K562 (cell line): ENCODE data around the gene NHSL2. TPM values are rescaled to one million over a fixed set of nuclear protein-coding genes. Genes with fewer than 3 reads are reported as not detected.

Source experiments
- ATAC-seq: fragments of 200-7000 bp; cut with Tn5 transposase; 3 replicates; pipeline ENCODE4 v1.9.1; 2020; ENCODE audit warnings: moderate library complexity
- BruUV-seq: library from RNA; stranded (reverse); fragments of 400-500 nt; replicated peaks from 2 replicates; lab custom pipeline; 2021; lab: Mats Ljungman, UMichigan
- CTCF ChIA-PET: fragments of 300-600 bp; formaldehyde crosslinking; extraction: SDS; loops from one replicate; lab custom pipeline; 2021; ENCODE audit warnings: low intra/inter-chr PET ratio; lab: Yijun Ruan, JAX
- POLR2A ChIA-PET: fragments of 300-600, 350-650 bp; sonication (Branson Sonifier 250); formaldehyde crosslinking; extraction: SDS; loops from one replicate; lab custom pipeline; 2021; ENCODE audit warnings: antibody characterized with exemption, inconsistent platforms; lab: Yijun Ruan, JAX
- DNase-seq, 4 experiments: peaks; one replicate each; pipeline versions ENCODE4 v3.0.0 to v3.0.0-alpha.2; 2011 to 2018; ENCODE audit warnings: low spot score in 3 of 4, mixed read lengths in 3 of 4; ENCODE audit errors: extremely low read depth in 1 of 4
- FAIRE-seq: peaks from 2 replicates; lab custom pipeline; 2011; peaks lifted over from hg19 to GRCh38; lab: Jason Lieb, UNC
- H2AFZ ChIP-seq: 2 replicates; pipeline ENCODE4 v1.6.0; 2011; ENCODE audit warnings: low read depth, low read length, control low read depth, inconsistent platforms
- H3K27ac ChIP-seq: fragments of 200-600 bp; 3 replicates; pipeline ENCODE4 v1.8.0; 2011; ENCODE audit warnings: low read depth, mild to moderate bottlenecking, control low read depth, inconsistent platforms, low read length, moderate library complexity, mixed read lengths; ENCODE audit errors: extremely low read depth
- H3K27me3 ChIP-seq, 2 experiments: fragments of 300-600 bp in 1 of 2; 2 replicates in 1 of 2; 3 replicates in 1 of 2; pipeline versions ENCODE4 v1.6.0 to v1.8.0; 2011; ENCODE audit warnings: inconsistent platforms in 2 of 2, low read length in 2 of 2, mild to moderate bottlenecking in 1 of 2, mixed read lengths in 1 of 2, moderate library complexity in 1 of 2; ENCODE audit not compliant: control insufficient read depth in 2 of 2, insufficient read depth in 2 of 2
- H3K36me3 ChIP-seq: fragments of 300-600 bp; 3 replicates; pipeline ENCODE4 v1.8.0; 2011; ENCODE audit warnings: mild to moderate bottlenecking, low read length, inconsistent platforms; ENCODE audit not compliant: control insufficient read depth, insufficient read depth
- H3K4me1 ChIP-seq, 2 experiments: fragments of 200-600 bp in 1 of 2; replicated peaks in 1 of 2; 2 replicates in 1 of 2; 3 replicates in 1 of 2; pipeline versions ENCODE4 v1.5.1 to v1.8.0; 2011; ENCODE audit warnings: inconsistent platforms in 2 of 2, low read length in 2 of 2, mild to moderate bottlenecking in 1 of 2, mixed read lengths in 1 of 2, moderate library complexity in 1 of 2; ENCODE audit not compliant: control insufficient read depth in 2 of 2, insufficient read depth in 2 of 2
- H3K4me2 ChIP-seq: 2 replicates; pipeline ENCODE4 v1.6.1; 2011; ENCODE audit warnings: low read length, control low read depth, inconsistent platforms, mixed read lengths; ENCODE audit not compliant: insufficient read depth
- H3K4me3 ChIP-seq: fragments of 200-600 bp; sonication (generic), shearing (Covaris generic); 2 replicates; pipeline ENCODE4 v1.5.1; 2016; ENCODE audit warnings: control low read depth, inconsistent platforms
- H3K79me2 ChIP-seq: fragments of 200-600 bp; 3 replicates; pipeline ENCODE4 v1.8.0; 2011; ENCODE audit warnings: low read length, inconsistent platforms; ENCODE audit not compliant: control insufficient read depth, insufficient read depth
- H3K9ac ChIP-seq, 2 experiments: 2 replicates each; pipeline versions ENCODE4 v1.6.0 to v1.6.1; 2011; ENCODE audit warnings: low read depth in 2 of 2, low read length in 2 of 2, control low read depth in 1 of 2, inconsistent platforms in 1 of 2, mild to moderate bottlenecking in 1 of 2, mixed read lengths in 1 of 2; ENCODE audit not compliant: insufficient read depth in 1 of 2
- H3K9me1 ChIP-seq: one replicate; pipeline ENCODE4 v1.6.0; 2011; ENCODE audit warnings: inconsistent platforms, mild to moderate bottlenecking, low read length, moderate library complexity; ENCODE audit not compliant: control insufficient read depth, insufficient read depth
- H3K9me3 ChIP-seq: replicated peaks from 2 replicates; pipeline ENCODE4 v1.5.1; 2011; ENCODE audit warnings: low read depth, low read length, inconsistent platforms; ENCODE audit not compliant: control insufficient read depth, insufficient read depth
- H4K20me1 ChIP-seq: replicated peaks from 2 replicates; pipeline ENCODE4 v1.6.1; 2011; ENCODE audit warnings: low read length, inconsistent platforms, mixed read lengths; ENCODE audit not compliant: control insufficient read depth, insufficient read depth
- ARHGAP35 ChIP-seq: fragments of 450-650 bp; IDR thresholded peaks from 2 replicates; pipeline ENCODE4 v1.6.1; 2018; ENCODE audit not compliant: partially characterized antibody
- ARID1B ChIP-seq: fragments of 450-650 bp; IDR thresholded peaks from 2 replicates; pipeline ENCODE4 v1.6.1; 2016; ENCODE audit warnings: antibody characterized with exemption, mild to moderate bottlenecking, inconsistent platforms
- CBFA2T3 ChIP-seq: fragments of 450-650 bp; IDR thresholded peaks from 2 replicates; pipeline ENCODE4 v1.6.1; 2017
- FOXA1 ChIP-seq: fragments of 450-650 bp; IDR thresholded peaks from 2 replicates; pipeline ENCODE4 v1.6.1; 2016; ENCODE audit warnings: mild to moderate bottlenecking, borderline replicate concordance
- GTF2F1 ChIP-seq: IDR thresholded peaks from 2 replicates; pipeline ENCODE4 v1.6.1; 2011; ENCODE audit warnings: low read depth, low read length, improper control_type of control experiment
- HIVEP1 ChIP-seq: fragments of 250-450 bp; sonication (Bioruptor Pico); IDR thresholded peaks from 2 replicates; pipeline ENCODE4 v1.4.0; 2020; ENCODE audit warnings: mild to moderate bottlenecking
- RBFOX2 ChIP-seq: fragments of 200-400 bp; formaldehyde crosslinking; IDR thresholded peaks from 2 replicates; pipeline ENCODE4 v1.6.1; 2017; ENCODE audit warnings: low read depth, mild to moderate bottlenecking, low read length, moderate library complexity
- SIN3B ChIP-seq: fragments of 450-650 bp; IDR thresholded peaks from 2 replicates; pipeline ENCODE4 v1.6.1; 2017; ENCODE audit warnings: low read depth, mild to moderate bottlenecking, moderate library complexity
- SPI1 ChIP-seq: IDR thresholded peaks from 2 replicates; pipeline ENCODE4 v1.6.1; 2011; ENCODE audit warnings: low read depth, low read length, control low read depth, borderline replicate concordance
- XRCC5 ChIP-seq: fragments of 200-400 bp; formaldehyde crosslinking; IDR thresholded peaks from 2 replicates; pipeline ENCODE4 v1.6.1; 2017; ENCODE audit warnings: low read depth, mild to moderate bottlenecking, low read length
- ZC3H4 ChIP-seq: sonication (generic); formaldehyde crosslinking; IDR thresholded peaks from 2 replicates; pipeline ENCODE4 v1.9.0; 2021; ENCODE audit warnings: missing genetic modification reagents, borderline replicate concordance
- WGBS: fragments of 100-300 bp; shearing (Covaris generic); methylation state at CpG from one replicate; pipeline ENCODE4 v1.1.6; 2016; ENCODE audit warnings: low coverage, mixed read lengths; ENCODE audit not compliant: insufficient coverage; ENCODE audit errors: missing lambda C conversion rate; 5-methylcytosine and 5-hydroxymethylcytosine counted together
- in situ Hi-C: fragments of 300-500 bp; cut with MboI; formaldehyde crosslinking; loops from 4 replicates; pipeline ENCODE4 v1.15.0; 2018; ENCODE audit warnings: inconsistent platforms, mixed read lengths
- intact Hi-C: fragments of 100-400 bp; cut with micrococcal nuclease; formaldehyde crosslinking; loops from 2 replicates; pipeline ENCODE4 v1.14.2; 2022
- polyA plus RNA-seq, 8 experiments: library from polyadenylated mRNA; depleted of rRNA in 4 of 8; stranded (reverse) in 5 of 8; unstranded in 3 of 8; fragments of >200 nt; fragmentation: Nextera tagmentation in 2 of 8; fragmentation: Illumina TruSeq in 1 of 8; extraction: Ambion mirVana in 2 of 8; extraction: Trizol in 1 of 8; gene quantifications; 2 replicates each; pipeline versions ENCODE4 v1.2.1 to v1.2.3, GENCODE V29; 2011 to 2014; ENCODE audit warnings: inconsistent platforms in 1 of 8, missing spikeins in 1 of 8
- total RNA-seq, 7 experiments: library from RNA; depleted of rRNA in 6 of 7; stranded (reverse); fragments of >200 nt in 6 of 7; fragmentation: Illumina TruSeq in 2 of 7; extraction: Trizol in 2 of 7; gene quantifications; 2 replicates each; pipeline versions ENCODE4 v1.2.1 to v1.2.3, GENCODE V29; 2011 to 2021; ENCODE audit warnings: low replicate concordance in 1 of 7
- TF ChIP-seq, protein P1 (sequence below): sonication (generic); formaldehyde crosslinking; IDR thresholded peaks from 2 replicates; pipeline ENCODE4 v1.8.1; 2023; ENCODE audit warnings: mild to moderate bottlenecking, missing genetic modification reagents
- TF ChIP-seq, protein P2 (sequence below): fragments of 250-450 bp; sonication (Bioruptor Pico); IDR thresholded peaks from 2 replicates; pipeline ENCODE4 v1.8.0; 2022; ENCODE audit warnings: inconsistent platforms
- TF ChIP-seq, protein P3 (sequence below): fragments of 450-650 bp; formaldehyde crosslinking; IDR thresholded peaks from 2 replicates; pipeline ENCODE4 v1.4.0; 2020; ENCODE audit warnings: mild to moderate bottlenecking

The NHSL2 gene
- total and polyA plus RNA-seq, 9 of the 15 experiments (the other 6 are each of a cell fraction or from before 2014, with no cell fraction given), result 0.02 TPM; not detected in 8

DNA sequence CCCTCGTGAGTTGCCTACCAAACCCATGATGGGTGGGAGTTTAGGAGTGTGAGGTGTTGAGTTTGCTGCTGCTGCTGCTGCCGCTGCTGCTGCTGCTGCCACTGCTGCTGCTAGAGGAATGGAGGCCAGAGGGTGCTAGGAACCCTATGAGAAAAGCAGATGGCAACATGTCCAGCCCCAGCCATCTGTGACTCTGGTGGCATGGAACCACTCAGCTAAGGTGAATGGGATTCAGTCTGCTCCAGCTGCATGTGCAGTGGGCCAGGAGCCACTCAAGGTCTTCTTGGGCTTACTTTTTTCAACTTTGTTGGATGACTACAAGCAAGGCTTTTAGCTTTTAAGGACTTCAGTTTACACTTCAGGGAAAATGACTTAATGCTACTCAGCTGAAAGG lies 117.3 kb downstream of the NHSL2 start:
- Histone ChIP-seq H3K9me3 (no peaks in the 10 kb centered on the region), H3K4me1 (no peaks in the 10 kb centered on the region), H3K4me3 (no peak overlapping the region), H3K4me2 (no peak overlapping the region), H3K27ac (no peak overlapping the region), H3K27me3 (no peaks in the 10 kb centered on the region; a peak in 1 of 5 replicates), H3K9ac (no peak overlapping the region), H3K36me3 (no peaks in the 10 kb centered on the region), H2AFZ (no peak overlapping the region), H3K9me1 (no peaks in the 10 kb centered on the region), H3K79me2 (no peaks in the 10 kb centered on the region), H4K20me1 (no peaks in the 10 kb centered on the region)
- in situ Hi-C loops (no loop called here), intact Hi-C loops (no loop called here)
- DNase-seq (no peak), ATAC-seq (no peak), FAIRE-seq (no peak)
- ChIA-PET POLR2A (no interaction called here), CTCF (no interaction called here)
- BruUV-seq, result no TSS peak
- TF ChIP-seq GTF2F1 (no peak), SPI1 (no peak), ZC3H4 (CRISPR knock-in tag) (no peak), HIVEP1 (CRISPR knock-in tag) (no peak), ARHGAP35 (no peak), XRCC5 (no peak), FOXA1 (no peak), CBFA2T3 (no peak), RBFOX2 (no peak), ARID1B (no peak), SIN3B (no peak)
- TF ChIP-seq, protein P1, sequence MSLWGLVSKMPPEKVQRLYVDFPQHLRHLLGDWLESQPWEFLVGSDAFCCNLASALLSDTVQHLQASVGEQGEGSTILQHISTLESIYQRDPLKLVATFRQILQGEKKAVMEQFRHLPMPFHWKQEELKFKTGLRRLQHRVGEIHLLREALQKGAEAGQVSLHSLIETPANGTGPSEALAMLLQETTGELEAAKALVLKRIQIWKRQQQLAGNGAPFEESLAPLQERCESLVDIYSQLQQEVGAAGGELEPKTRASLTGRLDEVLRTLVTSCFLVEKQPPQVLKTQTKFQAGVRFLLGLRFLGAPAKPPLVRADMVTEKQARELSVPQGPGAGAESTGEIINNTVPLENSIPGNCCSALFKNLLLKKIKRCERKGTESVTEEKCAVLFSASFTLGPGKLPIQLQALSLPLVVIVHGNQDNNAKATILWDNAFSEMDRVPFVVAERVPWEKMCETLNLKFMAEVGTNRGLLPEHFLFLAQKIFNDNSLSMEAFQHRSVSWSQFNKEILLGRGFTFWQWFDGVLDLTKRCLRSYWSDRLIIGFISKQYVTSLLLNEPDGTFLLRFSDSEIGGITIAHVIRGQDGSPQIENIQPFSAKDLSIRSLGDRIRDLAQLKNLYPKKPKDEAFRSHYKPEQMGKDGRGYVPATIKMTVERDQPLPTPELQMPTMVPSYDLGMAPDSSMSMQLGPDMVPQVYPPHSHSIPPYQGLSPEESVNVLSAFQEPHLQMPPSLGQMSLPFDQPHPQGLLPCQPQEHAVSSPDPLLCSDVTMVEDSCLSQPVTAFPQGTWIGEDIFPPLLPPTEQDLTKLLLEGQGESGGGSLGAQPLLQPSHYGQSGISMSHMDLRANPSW (CRISPR knock-in tag), result no peak
- TF ChIP-seq, protein P2, sequence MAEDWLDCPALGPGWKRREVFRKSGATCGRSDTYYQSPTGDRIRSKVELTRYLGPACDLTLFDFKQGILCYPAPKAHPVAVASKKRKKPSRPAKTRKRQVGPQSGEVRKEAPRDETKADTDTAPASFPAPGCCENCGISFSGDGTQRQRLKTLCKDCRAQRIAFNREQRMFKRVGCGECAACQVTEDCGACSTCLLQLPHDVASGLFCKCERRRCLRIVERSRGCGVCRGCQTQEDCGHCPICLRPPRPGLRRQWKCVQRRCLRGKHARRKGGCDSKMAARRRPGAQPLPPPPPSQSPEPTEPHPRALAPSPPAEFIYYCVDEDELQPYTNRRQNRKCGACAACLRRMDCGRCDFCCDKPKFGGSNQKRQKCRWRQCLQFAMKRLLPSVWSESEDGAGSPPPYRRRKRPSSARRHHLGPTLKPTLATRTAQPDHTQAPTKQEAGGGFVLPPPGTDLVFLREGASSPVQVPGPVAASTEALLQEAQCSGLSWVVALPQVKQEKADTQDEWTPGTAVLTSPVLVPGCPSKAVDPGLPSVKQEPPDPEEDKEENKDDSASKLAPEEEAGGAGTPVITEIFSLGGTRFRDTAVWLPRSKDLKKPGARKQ (CRISPR knock-in tag), result no peak
- TF ChIP-seq, protein P3, sequence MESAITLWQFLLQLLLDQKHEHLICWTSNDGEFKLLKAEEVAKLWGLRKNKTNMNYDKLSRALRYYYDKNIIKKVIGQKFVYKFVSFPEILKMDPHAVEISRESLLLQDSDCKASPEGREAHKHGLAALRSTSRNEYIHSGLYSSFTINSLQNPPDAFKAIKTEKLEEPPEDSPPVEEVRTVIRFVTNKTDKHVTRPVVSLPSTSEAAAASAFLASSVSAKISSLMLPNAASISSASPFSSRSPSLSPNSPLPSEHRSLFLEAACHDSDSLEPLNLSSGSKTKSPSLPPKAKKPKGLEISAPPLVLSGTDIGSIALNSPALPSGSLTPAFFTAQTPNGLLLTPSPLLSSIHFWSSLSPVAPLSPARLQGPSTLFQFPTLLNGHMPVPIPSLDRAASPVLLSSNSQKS (CRISPR knock-in tag), result no peak
- 0% methylated on average over 2 of the region's 2 CpGs for WGBS
